ENCODE results near the gene DPM2.

DNA sequence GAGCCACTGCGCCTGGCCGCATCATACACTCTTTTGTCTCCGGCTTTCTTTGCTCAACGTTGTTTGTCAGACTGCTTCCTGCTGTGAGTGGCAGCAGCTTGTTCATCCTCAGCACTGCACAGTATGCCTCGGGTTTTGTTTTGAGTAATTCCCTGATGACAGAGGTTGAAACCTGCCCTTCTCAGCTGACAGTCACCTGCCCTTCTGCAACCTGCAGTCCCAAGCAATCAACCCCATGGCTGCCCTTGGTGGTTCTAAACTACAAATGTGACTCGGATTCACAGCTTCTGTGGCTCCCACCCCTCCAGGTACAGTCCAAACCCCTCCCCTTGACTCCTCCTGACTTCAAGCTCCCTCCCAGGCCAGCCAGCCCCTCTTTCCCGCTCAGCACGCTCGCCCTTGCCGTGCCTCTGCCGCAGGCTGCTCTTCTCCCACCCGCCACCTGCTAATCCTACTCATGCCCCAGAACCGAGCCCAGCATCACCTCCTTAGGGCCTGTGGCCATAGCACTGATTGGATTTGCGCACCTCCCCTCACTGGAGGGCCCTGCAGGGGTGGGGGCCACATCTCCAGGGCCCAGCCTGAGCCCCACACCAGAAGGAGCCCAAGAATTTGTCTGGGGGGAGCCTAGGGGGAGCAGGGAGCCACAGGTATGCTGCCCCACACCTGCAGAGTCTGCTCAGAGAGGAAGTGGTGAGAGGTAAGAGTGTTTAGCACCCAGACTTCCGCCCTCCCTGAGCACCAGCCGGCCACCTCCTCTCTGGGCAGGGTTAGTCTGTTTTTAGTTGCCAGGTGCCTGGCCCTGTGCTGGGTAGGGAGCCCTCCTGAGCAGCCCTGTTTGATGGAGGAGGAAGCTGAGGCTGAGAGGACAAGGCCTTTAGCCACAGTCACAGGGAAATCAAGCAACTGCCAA is 33.0 kb upstream of the DPM2 start:
- TF ChIP-seq EZH2 (IDR thresholded peaks at IDR 0.05; ENCODE audit: insufficient read depth, low read length): no peak
- TF ChIP-seq, protein P1, sequence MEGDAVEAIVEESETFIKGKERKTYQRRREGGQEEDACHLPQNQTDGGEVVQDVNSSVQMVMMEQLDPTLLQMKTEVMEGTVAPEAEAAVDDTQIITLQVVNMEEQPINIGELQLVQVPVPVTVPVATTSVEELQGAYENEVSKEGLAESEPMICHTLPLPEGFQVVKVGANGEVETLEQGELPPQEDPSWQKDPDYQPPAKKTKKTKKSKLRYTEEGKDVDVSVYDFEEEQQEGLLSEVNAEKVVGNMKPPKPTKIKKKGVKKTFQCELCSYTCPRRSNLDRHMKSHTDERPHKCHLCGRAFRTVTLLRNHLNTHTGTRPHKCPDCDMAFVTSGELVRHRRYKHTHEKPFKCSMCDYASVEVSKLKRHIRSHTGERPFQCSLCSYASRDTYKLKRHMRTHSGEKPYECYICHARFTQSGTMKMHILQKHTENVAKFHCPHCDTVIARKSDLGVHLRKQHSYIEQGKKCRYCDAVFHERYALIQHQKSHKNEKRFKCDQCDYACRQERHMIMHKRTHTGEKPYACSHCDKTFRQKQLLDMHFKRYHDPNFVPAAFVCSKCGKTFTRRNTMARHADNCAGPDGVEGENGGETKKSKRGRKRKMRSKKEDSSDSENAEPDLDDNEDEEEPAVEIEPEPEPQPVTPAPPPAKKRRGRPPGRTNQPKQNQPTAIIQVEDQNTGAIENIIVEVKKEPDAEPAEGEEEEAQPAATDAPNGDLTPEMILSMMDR (IDR thresholded peaks at IDR 0.05; ENCODE audit: insufficient read depth, low read depth, low read length): no peak
